ENCODE data around the gene ACSF3. TPM values are rescaled to one million over a fixed set of nuclear protein-coding genes. Genes with fewer than 3 reads are reported as not detected.

Gene ACSF3
- total RNA-seq, 1 experiment from 2014 or later, result 33.5 TPM

DNA sequence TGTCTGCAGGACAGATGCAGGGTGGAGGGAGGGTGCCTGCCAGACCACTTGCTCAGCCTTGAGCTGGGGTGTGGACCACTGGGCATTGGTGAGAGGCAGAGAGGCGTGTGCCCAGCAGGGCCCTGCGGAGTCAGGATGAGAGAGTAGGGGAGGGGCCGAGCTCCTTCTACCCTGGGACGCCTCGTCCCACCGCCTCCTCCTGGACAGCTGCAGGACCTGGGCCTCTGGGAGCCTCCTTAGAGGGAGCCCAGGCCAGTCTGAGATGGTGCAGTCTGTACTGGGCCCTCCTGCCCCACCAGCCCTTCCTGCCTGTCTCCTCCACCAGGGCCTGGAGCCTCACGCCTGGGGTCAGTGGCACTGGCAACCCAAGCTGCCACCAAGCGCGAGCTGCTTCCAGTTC is 35.9 kb upstream of the ACSF3 start:
- Histone ChIP-seq H3K4me1 (ENCODE audit: insufficient read depth, low read length) (peaks cover 9% of the 10 kb centered on the region; the same call in 1 of the 2 replicates), H3K4me3 (ENCODE audit: low read length) (no peak overlapping the region), H3F3A (ENCODE audit: low read length, unreplicated experiment) (no peaks in the 10 kb centered on the region), H3K4me2 (ENCODE audit: low read length) (no peak overlapping the region), H3K27me3 (ENCODE audit: low read length) (no peaks in the 10 kb centered on the region), H3K9me2 (replicated peaks; ENCODE audit: low read length) (no peaks in the 10 kb centered on the region), H3K79me2 (ENCODE audit: low read length) (no peaks in the 10 kb centered on the region), H3K9ac (ENCODE audit: low read length) (no peak overlapping the region), H3K9me3 (ENCODE audit: low read length) (no peaks in the 10 kb centered on the region), H2AFZ (ENCODE audit: low read length) (no peak overlapping the region), H3K27ac (ENCODE audit: low read length) (no peak overlapping the region), H3K36me3 (ENCODE audit: low read depth, low read length) (no peaks in the 10 kb centered on the region), H4K20me1 (ENCODE audit: low read length) (no peaks in the 10 kb centered on the region)
- TF ChIP-seq, protein P1, sequence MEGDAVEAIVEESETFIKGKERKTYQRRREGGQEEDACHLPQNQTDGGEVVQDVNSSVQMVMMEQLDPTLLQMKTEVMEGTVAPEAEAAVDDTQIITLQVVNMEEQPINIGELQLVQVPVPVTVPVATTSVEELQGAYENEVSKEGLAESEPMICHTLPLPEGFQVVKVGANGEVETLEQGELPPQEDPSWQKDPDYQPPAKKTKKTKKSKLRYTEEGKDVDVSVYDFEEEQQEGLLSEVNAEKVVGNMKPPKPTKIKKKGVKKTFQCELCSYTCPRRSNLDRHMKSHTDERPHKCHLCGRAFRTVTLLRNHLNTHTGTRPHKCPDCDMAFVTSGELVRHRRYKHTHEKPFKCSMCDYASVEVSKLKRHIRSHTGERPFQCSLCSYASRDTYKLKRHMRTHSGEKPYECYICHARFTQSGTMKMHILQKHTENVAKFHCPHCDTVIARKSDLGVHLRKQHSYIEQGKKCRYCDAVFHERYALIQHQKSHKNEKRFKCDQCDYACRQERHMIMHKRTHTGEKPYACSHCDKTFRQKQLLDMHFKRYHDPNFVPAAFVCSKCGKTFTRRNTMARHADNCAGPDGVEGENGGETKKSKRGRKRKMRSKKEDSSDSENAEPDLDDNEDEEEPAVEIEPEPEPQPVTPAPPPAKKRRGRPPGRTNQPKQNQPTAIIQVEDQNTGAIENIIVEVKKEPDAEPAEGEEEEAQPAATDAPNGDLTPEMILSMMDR (conservative IDR thresholded peaks at IDR 0.05; ENCODE audit: low read depth, low read length), result no peak
- ATAC-seq, result no peak
- ChIA-PET CTCF (no interaction called here), POLR2A (ENCODE audit: unreplicated experiment) (no interaction called here)
- BruUV-seq (replicated peaks), result no TSS peak
- DNase-seq, result no peak
- intact Hi-C loops (cut with micrococcal nuclease), result loop anchor here (10.0 kb wide), 1 partner anchor 107 kb away; no protein-coding TSS in a partner anchor

DNA sequence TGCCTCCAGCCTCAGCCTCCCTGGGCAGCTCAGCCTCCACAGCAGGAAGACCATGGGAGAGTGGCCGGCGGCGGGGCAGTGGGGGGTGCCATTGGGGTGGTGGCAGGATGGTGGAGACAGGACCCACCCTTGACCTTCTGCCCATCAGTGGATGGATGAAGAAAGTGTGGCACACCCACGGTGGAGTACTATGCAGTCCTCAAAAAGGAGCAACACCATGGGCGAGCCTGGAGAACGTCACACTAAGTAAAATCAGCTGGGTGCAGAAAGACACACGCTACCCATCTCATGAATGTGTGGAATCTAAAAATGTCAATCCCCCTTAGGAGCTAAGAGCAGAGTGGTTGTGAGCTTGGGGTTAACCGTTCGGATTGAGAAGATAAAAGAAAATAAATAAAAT is 34.8 kb upstream of the ACSF3 start:
- ChIA-PET POLR2A (ENCODE audit: unreplicated experiment) (no interaction called here), CTCF (no interaction called here)
- no TSS peak for BruUV-seq (replicated peaks)
- no peaks in the 10 kb centered on the region for H3K9me2 ChIP-seq (replicated peaks; ENCODE audit: low read length)
- H2AFZ ChIP-seq (ENCODE audit: low read length), result no peak overlapping the region
- H3K9me3 ChIP-seq (ENCODE audit: low read length), result no peaks in the 10 kb centered on the region
- no peak overlapping the region for H3K27ac ChIP-seq (ENCODE audit: low read length)
- H3K4me2 ChIP-seq (ENCODE audit: low read length), result no peak overlapping the region
- H3K36me3 ChIP-seq (ENCODE audit: low read depth, low read length), result no peaks in the 10 kb centered on the region
- no peaks in the 10 kb centered on the region for H3K79me2 ChIP-seq (ENCODE audit: low read length)
- DNase-seq (no peak), ATAC-seq (no peak)
- H3K4me1 ChIP-seq (ENCODE audit: insufficient read depth, low read length), result peaks cover 4% of the 10 kb centered on the region; the same call in 1 of the 2 replicates
- H3K4me3 ChIP-seq (ENCODE audit: low read length), result no peak overlapping the region
- H3K27me3 ChIP-seq (ENCODE audit: low read length), result no peaks in the 10 kb centered on the region
- no peaks in the 10 kb centered on the region for H4K20me1 ChIP-seq (ENCODE audit: low read length)
- no peak overlapping the region for H3K9ac ChIP-seq (ENCODE audit: low read length)
- H3F3A ChIP-seq (ENCODE audit: low read length, unreplicated experiment), result no peaks in the 10 kb centered on the region
- TF ChIP-seq, protein P1 (conservative IDR thresholded peaks at IDR 0.05; ENCODE audit: low read depth, low read length), result no peak
- no peak for TF ChIP-seq EZH2 (IDR thresholded peaks at IDR 0.05; ENCODE audit: low read length, unreplicated experiment)
- no peak for TF ChIP-seq EZH2phosphoT487 (IDR thresholded peaks at IDR 0.05; ENCODE audit: borderline replicate concordance, low read length)
- intact Hi-C loops (cut with micrococcal nuclease), result loop anchor here (10.0 kb wide), 1 partner anchor 106 kb away; no protein-coding TSS in a partner anchor

DNA sequence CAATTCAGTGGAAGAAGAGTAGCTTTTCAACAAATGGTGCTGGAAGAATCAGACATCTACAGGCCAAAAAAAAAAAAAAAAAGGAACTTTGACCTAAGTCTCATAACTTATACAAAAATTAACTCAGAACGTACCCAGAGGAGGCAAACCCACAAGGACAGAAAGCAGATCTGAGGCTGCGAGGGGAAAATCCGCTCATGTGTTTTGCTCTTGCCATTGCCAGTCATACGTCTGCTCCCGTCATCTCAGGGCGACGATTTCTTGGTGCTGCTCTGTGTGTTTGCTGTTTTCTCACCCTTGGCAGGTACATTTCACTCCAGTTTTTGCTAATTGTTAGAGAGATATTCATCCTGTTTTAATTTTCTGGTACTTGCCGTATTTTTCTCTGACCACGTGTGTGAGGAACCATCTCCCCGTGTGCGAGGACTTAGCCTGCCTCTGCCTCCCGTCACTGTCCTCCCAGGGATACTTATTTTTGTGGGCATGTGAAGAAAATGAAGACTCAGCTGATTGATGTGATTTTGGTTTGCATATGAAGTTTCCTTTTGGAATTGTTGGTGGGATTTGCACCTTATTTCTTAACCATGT is 33.4 kb upstream of the ACSF3 start:
- intact Hi-C loops (cut with micrococcal nuclease), result no loop called here
- H3K9me3 ChIP-seq (ENCODE audit: low read length), result no peaks in the 10 kb centered on the region
- H3K9ac ChIP-seq (ENCODE audit: low read length), result no peak overlapping the region
- H3K4me1 ChIP-seq (ENCODE audit: insufficient read depth, low read length), result no peaks in the 10 kb centered on the region
- no peak overlapping the region for H3K4me2 ChIP-seq (ENCODE audit: low read length)
- no peaks in the 10 kb centered on the region for H3F3A ChIP-seq (ENCODE audit: low read length, unreplicated experiment)
- no peak overlapping the region for H3K4me3 ChIP-seq (ENCODE audit: low read length)
- no peaks in the 10 kb centered on the region for H3K27me3 ChIP-seq (ENCODE audit: low read length)
- H2AFZ ChIP-seq (ENCODE audit: low read length), result no peak overlapping the region
- no peaks in the 10 kb centered on the region for H4K20me1 ChIP-seq (ENCODE audit: low read length)
- no peaks in the 10 kb centered on the region for H3K36me3 ChIP-seq (ENCODE audit: low read depth, low read length)
- TF ChIP-seq, protein P1 (conservative IDR thresholded peaks at IDR 0.05; ENCODE audit: low read depth, low read length), result no peak
- TF ChIP-seq EZH2 (IDR thresholded peaks at IDR 0.05; ENCODE audit: low read length, unreplicated experiment) (no peak), EZH2phosphoT487 (IDR thresholded peaks at IDR 0.05; ENCODE audit: borderline replicate concordance, low read length) (no peak)
- H3K27ac ChIP-seq (ENCODE audit: low read length), result no peak overlapping the region
- BruUV-seq (replicated peaks), result no TSS peak
- H3K79me2 ChIP-seq (ENCODE audit: low read length), result no peaks in the 10 kb centered on the region
- DNase-seq (no peak), ATAC-seq (no peak)
- CTCF ChIA-PET, result no interaction called here
- no peaks in the 10 kb centered on the region for H3K9me2 ChIP-seq (replicated peaks; ENCODE audit: low read length)
- POLR2A ChIA-PET (ENCODE audit: unreplicated experiment), result no interaction called here
